Muscle layer of duodenum (tissue), 2 donors: Measurements from ENCODE around the gene ADAM12.
"Not testable (repeated sequence)": the region's sequence is repeated elsewhere in the genome, so short reads cannot be mapped to it uniquely, and the experiment has no call there.

Experiments
- H3K27ac ChIP-seq: one replicate; pipeline ENCODE4 v1.7.0; 2013; ENCODE audit warnings: mild to moderate bottlenecking, low read length
- H3K27me3 ChIP-seq: one replicate; pipeline ENCODE4 v1.7.0; 2013; ENCODE audit warnings: low read depth, mild to moderate bottlenecking, control low read depth, low read length
- H3K36me3 ChIP-seq, 2 donors: one replicate each; pipeline ENCODE4 v1.7.0; 2013; ENCODE audit warnings: low read length in 2 of 2, control low read depth in 1 of 2, mild to moderate bottlenecking in 1 of 2; ENCODE audit not compliant: insufficient read depth in 2 of 2, control insufficient read depth in 1 of 2
- H3K4me1 ChIP-seq, 2 donors: one replicate each; pipeline ENCODE4 v1.7.0; 2013; ENCODE audit warnings: low read length in 2 of 2, mild to moderate bottlenecking in 2 of 2, control low read depth in 1 of 2, moderate library complexity in 1 of 2; ENCODE audit not compliant: insufficient read depth in 2 of 2, control insufficient read depth in 1 of 2
- H3K4me3 ChIP-seq, 2 donors: one replicate each; pipeline ENCODE4 v1.7.0; 2013; ENCODE audit warnings: low read length in 2 of 2, low read depth in 1 of 2, mild to moderate bottlenecking in 1 of 2
- H3K9me3 ChIP-seq, 2 donors: one replicate each; pipeline ENCODE4 v1.7.0; 2013; ENCODE audit warnings: low read length in 2 of 2, control low read depth in 1 of 2, mild to moderate bottlenecking in 1 of 2; ENCODE audit not compliant: control insufficient read depth in 1 of 2
- donor health status: healthy.

The ADAM12 gene

DNA sequence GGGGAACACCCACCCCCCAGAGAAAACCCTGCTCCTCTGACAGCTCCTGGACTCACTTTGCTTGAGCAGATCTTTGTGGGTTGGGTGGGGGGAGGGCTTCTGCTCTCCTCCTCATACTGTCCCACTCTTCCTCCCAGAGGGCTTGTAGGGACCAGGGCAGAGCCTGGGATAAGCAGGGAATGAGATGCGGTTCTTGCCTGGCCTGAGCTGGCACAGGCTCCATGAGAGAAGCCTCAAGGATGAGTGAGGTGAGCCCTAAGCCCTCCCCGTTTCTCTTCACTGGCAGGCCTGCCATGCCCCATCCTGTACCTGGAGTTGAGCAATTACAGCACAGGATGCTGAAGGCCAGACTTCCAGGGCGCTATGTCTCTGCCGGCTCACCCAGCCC lies 134.7 kb downstream of the ADAM12 start:
- no peaks in the 10 kb centered on the region for H3K36me3 ChIP-seq
- H3K4me3 ChIP-seq = no peak overlapping the region
- H3K27me3 ChIP-seq = no peaks in the 10 kb centered on the region
- peaks cover 0 to 4% of the 10 kb centered on the region in 2 donors for H3K9me3 ChIP-seq
- no peaks in the 10 kb centered on the region for H3K4me1 ChIP-seq
- H3K27ac ChIP-seq = no peak overlapping the region

DNA sequence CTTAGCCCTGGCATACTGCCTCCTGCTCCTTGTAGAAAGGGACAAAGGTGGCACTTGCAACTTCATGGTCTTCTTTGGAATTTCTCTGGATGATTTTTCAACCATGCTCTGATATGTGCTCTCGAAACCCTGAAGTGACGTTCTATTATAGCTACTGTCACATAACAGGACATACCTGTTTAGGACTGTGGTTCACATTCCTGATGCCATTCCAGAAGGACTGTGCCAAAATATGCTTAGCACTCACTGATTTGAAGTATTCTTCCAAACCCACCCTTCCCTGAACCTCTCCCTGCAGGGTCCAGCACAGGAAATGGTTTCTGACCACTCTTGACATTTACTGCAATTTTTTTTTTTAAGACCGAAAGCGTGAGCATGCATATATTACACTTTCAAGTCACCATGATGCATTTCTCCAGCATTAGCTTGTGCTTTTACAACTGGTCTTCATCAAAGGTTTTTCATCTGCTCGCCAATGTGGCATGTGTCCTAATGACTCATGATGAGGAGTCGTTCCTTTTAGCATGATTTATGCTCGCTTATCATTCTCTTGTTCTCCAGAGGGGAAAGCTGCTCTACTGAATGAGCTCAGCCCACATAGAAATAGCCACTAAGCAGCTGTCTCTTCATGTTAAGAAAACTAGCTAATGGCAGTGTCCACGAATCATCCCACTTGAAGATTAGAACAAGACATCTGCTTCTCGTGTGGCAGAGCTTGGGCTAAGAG lies 135.2 kb downstream of the ADAM12 start:
- Histone ChIP-seq H3K36me3 (no peaks in the 10 kb centered on the region), H3K27ac (no peak overlapping the region)

DNA sequence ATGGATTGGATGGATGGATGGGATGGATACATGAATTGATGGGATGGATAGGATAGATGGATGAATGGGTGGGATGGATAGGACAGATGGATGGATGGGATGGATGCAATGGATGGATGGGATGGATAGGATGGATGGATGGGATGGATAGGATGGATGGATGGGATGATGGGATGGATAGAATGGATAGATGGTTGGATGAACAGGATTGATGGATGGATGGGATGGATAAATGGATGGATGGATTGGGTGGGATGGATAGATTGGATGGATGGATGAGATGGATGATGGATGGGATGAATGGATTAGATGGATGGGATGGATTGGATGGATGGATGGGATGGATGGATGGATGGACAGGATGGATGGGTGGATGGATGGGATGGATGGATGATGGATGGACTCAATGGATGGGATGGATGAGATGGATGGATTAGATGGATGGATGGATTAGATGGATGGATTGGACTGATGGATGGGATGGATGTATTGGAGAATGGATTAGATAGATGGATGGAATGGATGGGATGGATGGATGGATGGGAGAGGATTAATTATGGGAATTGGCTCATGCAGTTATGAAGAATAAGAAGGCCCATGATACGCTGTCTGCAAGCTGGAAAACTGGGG lies 136.4 kb downstream of the ADAM12 start:
- no peaks in the 10 kb centered on the region for H3K27me3 ChIP-seq
- no peak overlapping the region for H3K27ac ChIP-seq
- H3K4me1 ChIP-seq = no peaks in the 10 kb centered on the region
- no peaks in the 10 kb centered on the region for H3K36me3 ChIP-seq
- no peak overlapping the region for H3K4me3 ChIP-seq
- peaks cover 0 to 4% of the 10 kb centered on the region in 2 donors for H3K9me3 ChIP-seq

More for the DNA sequence above, 135.2 kb downstream of the ADAM12 start:
- no peaks in the 10 kb centered on the region for H3K27me3 ChIP-seq
- no peak overlapping the region for H3K4me3 ChIP-seq
- H3K4me1 ChIP-seq = no peaks in the 10 kb centered on the region
- peaks cover 0 to 4% of the 10 kb centered on the region in 2 donors for H3K9me3 ChIP-seq

DNA sequence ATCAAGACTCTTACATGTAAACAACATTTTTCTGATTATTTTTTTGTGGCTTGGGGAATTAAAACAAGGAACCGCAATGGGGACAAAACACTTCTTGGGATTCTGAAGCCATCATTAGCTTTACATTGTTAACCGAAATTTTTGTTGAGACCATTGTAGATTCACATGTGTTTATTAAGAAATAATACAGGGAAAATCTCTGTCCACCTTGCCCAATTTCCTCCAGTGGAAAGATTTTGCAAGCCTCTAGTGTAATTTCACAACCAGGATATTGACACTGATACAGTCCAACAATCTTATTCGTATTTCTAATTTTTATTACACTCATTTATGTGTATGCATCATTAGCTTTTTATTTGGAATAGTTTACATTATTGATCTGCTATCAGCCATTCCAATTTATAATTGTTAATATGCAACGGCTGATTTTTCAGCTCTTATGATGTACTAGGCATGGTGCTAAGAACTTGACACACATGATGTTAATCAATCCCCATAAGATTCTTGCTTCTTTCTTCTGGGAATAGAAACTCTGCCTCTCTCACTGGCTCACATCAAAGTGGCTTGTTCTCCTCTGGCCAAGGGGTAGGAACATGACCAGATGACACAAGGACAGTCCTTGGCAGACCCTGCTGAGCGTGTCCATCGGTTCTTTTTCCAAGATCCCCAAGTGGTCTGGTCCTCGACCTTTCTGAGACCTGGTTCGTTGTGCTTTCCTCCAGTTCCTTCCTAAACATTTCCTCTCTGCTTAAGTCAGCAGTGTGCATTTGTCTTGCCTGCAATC lies 137.6 kb downstream of the ADAM12 start:
- no peak overlapping the region for H3K4me3 ChIP-seq
- no peaks in the 10 kb centered on the region for H3K4me1 ChIP-seq
- H3K27ac ChIP-seq = no peak overlapping the region
- H3K36me3 ChIP-seq = no peaks in the 10 kb centered on the region
- no peaks in the 10 kb centered on the region for H3K27me3 ChIP-seq
- peaks cover 0 to 4% of the 10 kb centered on the region in 2 donors for H3K9me3 ChIP-seq

DNA sequence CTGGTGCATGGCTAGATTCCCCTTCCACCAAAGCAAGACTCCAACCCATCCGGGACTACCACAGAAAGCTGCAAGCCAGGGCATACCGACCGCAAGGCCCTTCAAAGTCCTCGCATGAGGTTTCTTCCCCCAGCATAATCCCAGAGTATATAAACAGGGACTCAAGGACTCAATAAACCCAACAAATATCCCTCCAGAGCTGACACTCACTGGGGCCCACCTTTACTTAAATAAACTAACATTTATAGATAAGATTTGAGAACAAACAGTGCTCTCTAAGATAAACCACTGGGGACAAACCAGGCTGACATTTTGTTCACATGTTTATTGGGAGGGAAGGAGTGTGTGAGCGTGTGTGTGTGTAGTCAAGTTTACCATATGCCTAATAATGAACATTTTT lies 138.2 kb downstream of the ADAM12 start:
- Histone ChIP-seq H3K9me3 (peaks cover 0 to 4% of the 10 kb centered on the region in 2 donors), H3K36me3 (no peaks in the 10 kb centered on the region), H3K4me3 (no peak overlapping the region), H3K4me1 (no peaks in the 10 kb centered on the region), H3K27me3 (no peaks in the 10 kb centered on the region), H3K27ac (no peak overlapping the region)

DNA sequence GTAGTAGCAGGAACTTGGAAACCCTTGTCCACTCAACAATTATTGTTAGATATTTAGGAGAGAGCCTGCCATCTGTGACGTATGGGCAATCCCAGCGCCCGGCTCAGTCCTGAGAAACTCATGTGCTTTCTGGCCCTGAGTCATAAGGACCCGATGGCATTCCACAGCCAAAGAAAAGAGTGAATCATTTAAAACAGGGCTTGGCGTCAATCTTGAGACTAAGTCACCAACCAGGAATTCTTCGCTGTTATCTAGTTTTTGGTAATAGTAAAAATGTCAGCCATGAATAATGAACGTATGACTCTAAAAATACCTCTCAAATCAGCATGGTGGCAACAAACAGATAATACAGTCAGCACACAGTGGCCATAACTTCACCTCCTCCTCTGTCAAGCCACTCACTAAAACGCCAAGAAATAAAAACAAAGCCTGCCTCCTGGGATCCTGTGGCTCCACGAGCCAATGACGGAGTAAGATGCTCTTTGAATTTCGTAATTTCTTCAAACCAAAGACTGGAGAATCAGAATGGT lies 140.8 kb downstream of the ADAM12 start:
- H3K27ac ChIP-seq = no peak overlapping the region

DNA sequence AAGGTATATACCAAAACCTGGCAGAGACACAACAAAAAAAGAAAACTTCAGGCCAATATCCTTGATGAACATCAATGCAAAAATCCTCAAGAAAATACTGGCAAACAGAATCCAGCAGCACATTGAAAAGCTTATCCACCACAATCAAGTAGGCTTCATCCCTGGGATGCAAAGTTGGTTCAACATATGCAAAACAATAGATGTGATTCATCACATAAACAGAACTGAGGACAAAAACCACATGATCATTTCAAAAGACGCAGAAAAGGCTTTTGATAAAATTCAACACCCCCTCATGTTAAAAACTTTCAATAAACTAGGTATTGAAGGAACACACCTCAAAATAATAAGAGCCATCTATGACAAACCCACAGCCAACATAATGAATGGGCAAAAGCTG lies 141.9 kb downstream of the ADAM12 start:
- H3K27me3 ChIP-seq, H3K4me3 ChIP-seq, H3K4me1 ChIP-seq, H3K9me3 ChIP-seq, H3K36me3 ChIP-seq, H3K27ac ChIP-seq: not testable (repeated sequence)

More for the DNA sequence above, 140.8 kb downstream of the ADAM12 start:
- peaks cover 0 to 4% of the 10 kb centered on the region in 2 donors for H3K9me3 ChIP-seq
- no peaks in the 10 kb centered on the region for H3K4me1 ChIP-seq
- no peak overlapping the region for H3K4me3 ChIP-seq
- H3K36me3 ChIP-seq = no peaks in the 10 kb centered on the region
- H3K27me3 ChIP-seq = no peaks in the 10 kb centered on the region

DNA sequence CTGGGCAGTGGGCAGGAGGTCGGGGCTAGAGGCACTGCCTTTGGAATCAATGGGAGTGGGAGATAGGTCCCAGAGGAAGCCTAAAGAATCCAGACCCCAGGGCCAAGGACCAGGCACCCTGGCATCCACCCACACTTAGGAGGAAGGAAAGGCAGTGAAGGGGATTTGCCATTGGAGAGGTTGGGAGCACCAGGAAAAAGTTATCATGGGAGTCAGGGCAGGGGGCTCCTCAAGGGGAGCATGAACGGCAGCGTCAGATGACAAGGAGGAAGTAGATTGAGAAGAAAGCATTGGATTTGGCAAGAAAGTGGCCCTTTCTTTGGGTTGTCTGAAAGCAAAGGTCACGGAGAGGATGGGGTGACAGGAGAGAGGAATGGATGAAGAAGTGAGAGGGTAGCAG lies 142.8 kb downstream of the ADAM12 start:
- Histone ChIP-seq H3K9me3 (no peaks in the 10 kb centered on the region), H3K4me3 (no peak overlapping the region), H3K4me1 (no peaks in the 10 kb centered on the region), H3K27ac (no peak overlapping the region), H3K36me3 (no peaks in the 10 kb centered on the region), H3K27me3 (no peaks in the 10 kb centered on the region)

DNA sequence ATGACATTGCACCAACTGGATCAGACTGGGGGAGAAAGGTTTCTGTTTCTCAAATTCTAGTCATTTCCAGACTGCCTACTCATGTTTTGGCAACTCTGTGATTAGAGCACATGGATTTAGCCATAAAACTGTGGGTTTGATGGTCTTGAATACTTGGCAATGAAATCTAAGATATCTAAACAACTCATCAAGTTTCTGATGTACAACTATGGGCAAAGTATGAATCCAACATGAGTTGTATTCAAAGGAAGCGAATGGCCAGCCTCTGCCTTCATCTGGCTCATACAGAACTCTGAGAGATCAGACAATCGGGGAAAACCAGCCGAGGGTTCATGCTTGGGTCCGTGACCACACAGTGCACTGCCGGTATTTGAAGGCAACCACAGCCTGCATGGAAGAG lies 144.3 kb downstream of the ADAM12 start:
- Histone ChIP-seq H3K27me3 (no peaks in the 10 kb centered on the region), H3K36me3 (no peaks in the 10 kb centered on the region), H3K9me3 (no peaks in the 10 kb centered on the region), H3K4me1 (no peaks in the 10 kb centered on the region), H3K4me3 (no peak overlapping the region), H3K27ac (no peak overlapping the region)

DNA sequence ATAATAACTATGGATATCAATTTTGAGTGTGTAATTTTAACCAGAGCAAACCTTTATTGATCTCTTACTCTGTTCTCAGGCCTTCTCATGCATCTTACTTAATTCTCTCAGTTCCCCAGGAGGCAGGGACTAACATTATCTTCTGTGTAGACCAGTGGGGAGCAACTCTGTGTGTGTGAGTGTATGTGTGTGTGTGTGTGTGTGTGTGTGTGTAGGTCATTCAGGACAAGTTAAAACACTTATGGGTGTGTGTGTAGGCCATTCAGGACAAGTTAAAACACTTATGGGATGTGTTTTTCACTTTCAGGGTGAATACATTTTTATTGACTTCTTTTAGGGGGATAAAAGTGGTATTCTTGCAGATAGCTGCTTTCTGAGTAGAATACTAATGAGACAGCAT lies 145.0 kb downstream of the ADAM12 start:
- H3K4me3 ChIP-seq = no peak overlapping the region
- no peaks in the 10 kb centered on the region for H3K9me3 ChIP-seq
- no peaks in the 10 kb centered on the region for H3K4me1 ChIP-seq
- no peaks in the 10 kb centered on the region for H3K27me3 ChIP-seq
- H3K36me3 ChIP-seq = no peaks in the 10 kb centered on the region
- H3K27ac ChIP-seq = no peak overlapping the region
